K562 (cell line): ENCODE results near the gene SDK1. TPM values are rescaled to one million over a fixed set of nuclear protein-coding genes. Genes with fewer than 3 reads are reported as not detected.

ENCODE experiments used
- ATAC-seq: fragments of 200-7000 bp; cut with Tn5 transposase; 3 replicates; pipeline ENCODE4 v1.9.1; 2020; ENCODE audit warnings: moderate library complexity
- BruUV-seq: library from RNA; stranded (reverse); fragments of 400-500 nt; replicated peaks from 2 replicates; lab custom pipeline; 2021; lab: Mats Ljungman, UMichigan
- CTCF ChIA-PET: fragments of 300-600 bp; formaldehyde crosslinking; extraction: SDS; loops from one replicate; lab custom pipeline; 2021; ENCODE audit warnings: low intra/inter-chr PET ratio; lab: Yijun Ruan, JAX
- POLR2A ChIA-PET: fragments of 300-600, 350-650 bp; sonication (Branson Sonifier 250); formaldehyde crosslinking; extraction: SDS; loops from one replicate; lab custom pipeline; 2021; ENCODE audit warnings: antibody characterized with exemption, inconsistent platforms; lab: Yijun Ruan, JAX
- DNase-seq, 4 experiments: peaks; one replicate each; pipeline versions ENCODE4 v3.0.0 to v3.0.0-alpha.2; 2011 to 2018; ENCODE audit warnings: low spot score in 3 of 4, mixed read lengths in 3 of 4; ENCODE audit errors: extremely low read depth in 1 of 4
- FAIRE-seq: peaks from 2 replicates; lab custom pipeline; 2011; peaks lifted over from hg19 to GRCh38; lab: Jason Lieb, UNC
- H2AFZ ChIP-seq: 2 replicates; pipeline ENCODE4 v1.6.0; 2011; ENCODE audit warnings: low read depth, low read length, control low read depth, inconsistent platforms
- H3K27ac ChIP-seq: fragments of 200-600 bp; 3 replicates; pipeline ENCODE4 v1.8.0; 2011; ENCODE audit warnings: low read depth, mild to moderate bottlenecking, control low read depth, inconsistent platforms, low read length, moderate library complexity, mixed read lengths; ENCODE audit errors: extremely low read depth
- H3K27me3 ChIP-seq, 2 experiments: fragments of 300-600 bp in 1 of 2; 2 replicates in 1 of 2; 3 replicates in 1 of 2; pipeline versions ENCODE4 v1.6.0 to v1.8.0; 2011; ENCODE audit warnings: inconsistent platforms in 2 of 2, low read length in 2 of 2, mild to moderate bottlenecking in 1 of 2, mixed read lengths in 1 of 2, moderate library complexity in 1 of 2; ENCODE audit not compliant: control insufficient read depth in 2 of 2, insufficient read depth in 2 of 2
- H3K36me3 ChIP-seq: fragments of 300-600 bp; 3 replicates; pipeline ENCODE4 v1.8.0; 2011; ENCODE audit warnings: mild to moderate bottlenecking, low read length, inconsistent platforms; ENCODE audit not compliant: control insufficient read depth, insufficient read depth
- H3K4me1 ChIP-seq, 2 experiments: fragments of 200-600 bp in 1 of 2; replicated peaks in 1 of 2; 2 replicates in 1 of 2; 3 replicates in 1 of 2; pipeline versions ENCODE4 v1.5.1 to v1.8.0; 2011; ENCODE audit warnings: inconsistent platforms in 2 of 2, low read length in 2 of 2, mild to moderate bottlenecking in 1 of 2, mixed read lengths in 1 of 2, moderate library complexity in 1 of 2; ENCODE audit not compliant: control insufficient read depth in 2 of 2, insufficient read depth in 2 of 2
- H3K4me2 ChIP-seq: 2 replicates; pipeline ENCODE4 v1.6.1; 2011; ENCODE audit warnings: low read length, control low read depth, inconsistent platforms, mixed read lengths; ENCODE audit not compliant: insufficient read depth
- H3K4me3 ChIP-seq: fragments of 200-600 bp; sonication (generic), shearing (Covaris generic); 2 replicates; pipeline ENCODE4 v1.5.1; 2016; ENCODE audit warnings: control low read depth, inconsistent platforms
- H3K79me2 ChIP-seq: fragments of 200-600 bp; 3 replicates; pipeline ENCODE4 v1.8.0; 2011; ENCODE audit warnings: low read length, inconsistent platforms; ENCODE audit not compliant: control insufficient read depth, insufficient read depth
- H3K9ac ChIP-seq, 2 experiments: 2 replicates each; pipeline versions ENCODE4 v1.6.0 to v1.6.1; 2011; ENCODE audit warnings: low read depth in 2 of 2, low read length in 2 of 2, control low read depth in 1 of 2, inconsistent platforms in 1 of 2, mild to moderate bottlenecking in 1 of 2, mixed read lengths in 1 of 2; ENCODE audit not compliant: insufficient read depth in 1 of 2
- H3K9me1 ChIP-seq: one replicate; pipeline ENCODE4 v1.6.0; 2011; ENCODE audit warnings: inconsistent platforms, mild to moderate bottlenecking, low read length, moderate library complexity; ENCODE audit not compliant: control insufficient read depth, insufficient read depth
- H3K9me3 ChIP-seq: replicated peaks from 2 replicates; pipeline ENCODE4 v1.5.1; 2011; ENCODE audit warnings: low read depth, low read length, inconsistent platforms; ENCODE audit not compliant: control insufficient read depth, insufficient read depth
- H4K20me1 ChIP-seq: replicated peaks from 2 replicates; pipeline ENCODE4 v1.6.1; 2011; ENCODE audit warnings: low read length, inconsistent platforms, mixed read lengths; ENCODE audit not compliant: control insufficient read depth, insufficient read depth
- CTCF ChIP-seq, 3 experiments: IDR thresholded peaks in 2 of 3; conservative IDR thresholded peaks in 1 of 3; 2 replicates each; pipeline ENCODE4 v1.5.1; 2011 to 2012; ENCODE audit warnings: low read length in 3 of 3, mild to moderate bottlenecking in 3 of 3, control low read depth in 2 of 3, improper control_type of control experiment in 1 of 3, inconsistent platforms in 1 of 3, low read depth in 1 of 3, mixed read lengths in 1 of 3, moderate library complexity in 1 of 3; ENCODE audit not compliant: insufficient read depth in 2 of 3
- DACH1 ChIP-seq: fragments of 450-650 bp; IDR thresholded peaks from 2 replicates; pipeline ENCODE4 v1.6.1; 2018; ENCODE audit not compliant: partially characterized antibody
- RFX5 ChIP-seq: IDR thresholded peaks from 2 replicates; pipeline ENCODE4 v1.6.1; 2011; ENCODE audit warnings: low read depth, mild to moderate bottlenecking, improper control_type of control experiment, low read length
- TFE3 ChIP-seq: fragments of 450-650 bp; formaldehyde crosslinking; IDR thresholded peaks from 2 replicates; pipeline ENCODE4 v1.4.0; 2020; ENCODE audit warnings: mild to moderate bottlenecking, mixed read lengths
- WGBS: fragments of 100-300 bp; shearing (Covaris generic); methylation state at CpG from one replicate; pipeline ENCODE4 v1.1.6; 2016; ENCODE audit warnings: low coverage, mixed read lengths; ENCODE audit not compliant: insufficient coverage; ENCODE audit errors: missing lambda C conversion rate; 5-methylcytosine and 5-hydroxymethylcytosine counted together
- in situ Hi-C: fragments of 300-500 bp; cut with MboI; formaldehyde crosslinking; loops from 4 replicates; pipeline ENCODE4 v1.15.0; 2018; ENCODE audit warnings: inconsistent platforms, mixed read lengths
- intact Hi-C: fragments of 100-400 bp; cut with micrococcal nuclease; formaldehyde crosslinking; loops from 2 replicates; pipeline ENCODE4 v1.14.2; 2022
- polyA plus RNA-seq, 8 experiments: library from polyadenylated mRNA; depleted of rRNA in 4 of 8; stranded (reverse) in 5 of 8; unstranded in 3 of 8; fragments of >200 nt; fragmentation: Nextera tagmentation in 2 of 8; fragmentation: Illumina TruSeq in 1 of 8; extraction: Ambion mirVana in 2 of 8; extraction: Trizol in 1 of 8; gene quantifications; 2 replicates each; pipeline versions ENCODE4 v1.2.1 to v1.2.3, GENCODE V29; 2011 to 2014; ENCODE audit warnings: inconsistent platforms in 1 of 8, missing spikeins in 1 of 8
- total RNA-seq, 7 experiments: library from RNA; depleted of rRNA in 6 of 7; stranded (reverse); fragments of >200 nt in 6 of 7; fragmentation: Illumina TruSeq in 2 of 7; extraction: Trizol in 2 of 7; gene quantifications; 2 replicates each; pipeline versions ENCODE4 v1.2.1 to v1.2.3, GENCODE V29; 2011 to 2021; ENCODE audit warnings: low replicate concordance in 1 of 7

Gene SDK1
- total and polyA plus RNA-seq, 9 of the 15 experiments (the other 6 are each of a cell fraction or from before 2014, with no cell fraction given) = 0.16 TPM; not detected in 8

GRCh38 chr7:3695602-3696001 lies 394.6 kb downstream of the SDK1 start:
- Histone ChIP-seq H3K27ac (no peak overlapping the region), H3K36me3 (no peaks in the 10 kb centered on the region), H3K9ac (no peak overlapping the region), H3K9me3 (no peaks in the 10 kb centered on the region), H2AFZ (no peak overlapping the region), H3K9me1 (no peaks in the 10 kb centered on the region), H3K4me1 (no peaks in the 10 kb centered on the region), H3K4me2 (no peak overlapping the region), H3K79me2 (no peaks in the 10 kb centered on the region), H4K20me1 (no peaks in the 10 kb centered on the region), H3K27me3 (peaks cover 0 to 3% of the 10 kb centered on the region in 2 experiments; a peak in 1 of 5 replicates), H3K4me3 (no peak overlapping the region)
- ATAC-seq (no peak), FAIRE-seq (no peak), DNase-seq (no peak)
- no TSS peak for BruUV-seq
- ChIA-PET POLR2A (no interaction called here), CTCF (no interaction called here)
- in situ Hi-C loops (no loop called here), intact Hi-C loops (no loop called here)
- TF ChIP-seq DACH1 (no peak), CTCF (IDR thresholded peaks at IDR 0.05 in 2 of 3, conservative IDR thresholded peaks at IDR 0.05 in 1 of 3; ENCODE audit: insufficient read depth in 2 of 3, low read depth in 1 of 3, low read length in 3 of 3) (peak in 2 of 3 experiments; percentile 12 to 28; a peak in 1 of 6 replicates)
- 1% methylated on average over 6 of the region's 6 CpGs for WGBS

GRCh38 chr7:3696113-3696512 lies 395.1 kb downstream of the SDK1 start:
- H3K9ac ChIP-seq = no peak overlapping the region
- no peaks in the 10 kb centered on the region for H3K36me3 ChIP-seq
- WGBS = 2% methylated on average over 4 of the region's 4 CpGs
- intact Hi-C loops (no loop called here), in situ Hi-C loops (no loop called here)
- H3K4me2 ChIP-seq = no peak overlapping the region
- DNase-seq (no peak), FAIRE-seq (no peak), ATAC-seq (no peak)
- TF ChIP-seq TFE3 (peak; percentile 83), RFX5 (no peak)
- peaks cover 0 to 3% of the 10 kb centered on the region in 2 experiments; a peak in 1 of 5 replicates for H3K27me3 ChIP-seq
- POLR2A ChIA-PET = no interaction called here
- H3K4me3 ChIP-seq = no peak overlapping the region
- no peaks in the 10 kb centered on the region for H4K20me1 ChIP-seq
- no peaks in the 10 kb centered on the region for H3K79me2 ChIP-seq
- no peaks in the 10 kb centered on the region for H3K9me3 ChIP-seq
- no peaks in the 10 kb centered on the region for H3K4me1 ChIP-seq
- no peak overlapping the region for H3K27ac ChIP-seq
- BruUV-seq = no TSS peak
- no peak overlapping the region for H2AFZ ChIP-seq
- no peaks in the 10 kb centered on the region for H3K9me1 ChIP-seq
- CTCF ChIA-PET = no interaction called here
